ENCODE results near the gene CAPZB.

- TF ChIP-seq CTCF (IDR thresholded peaks at IDR 0.05) (no peak), POLR2A (IDR thresholded peaks at IDR 0.05) (no peak)
These were observed 10.0 kb downstream of the CAPZB start for GRCh38 chr1:19475296-19475695.
